Skeletal muscle satellite cell (primary cell): ENCODE data around the gene CHAF1A. TPM values are rescaled to one million over a fixed set of nuclear protein-coding genes. Genes with fewer than 3 reads are reported as not detected.
A peak's percentile ranks its signal among the peaks of the same experiment; 100 is the strongest.

Experiments
- H3K27me3 ChIP-seq: 2 replicates; pipeline ENCODE4 v1.7.0; 2013; ENCODE audit warnings: low read length; ENCODE audit not compliant: control insufficient read depth, insufficient read depth
- H3K36me3 ChIP-seq: 2 replicates; pipeline ENCODE4 v1.7.0; 2013; ENCODE audit warnings: mild to moderate bottlenecking, control low read depth, low read length; ENCODE audit not compliant: insufficient read depth
- H3K4me1 ChIP-seq: 2 replicates; pipeline ENCODE4 v1.7.0; 2013; ENCODE audit warnings: low read length; ENCODE audit not compliant: control insufficient read depth, insufficient read depth
- H3K4me2 ChIP-seq: 2 replicates; pipeline ENCODE4 v1.7.0; 2013; ENCODE audit warnings: mild to moderate bottlenecking, low read length
- H3K4me3 ChIP-seq: 2 replicates; pipeline ENCODE4 v1.7.0; 2013; ENCODE audit warnings: low read length
- H3K9ac ChIP-seq: 2 replicates; pipeline ENCODE4 v1.7.0; 2013; ENCODE audit warnings: mild to moderate bottlenecking, low read depth, low read length, moderate library complexity
- H3K9me3 ChIP-seq: replicated peaks from 2 replicates; pipeline ENCODE4 v1.7.0; 2013; ENCODE audit warnings: mild to moderate bottlenecking, control low read depth, low read length
- total RNA-seq: library from RNA; depleted of rRNA; stranded (reverse); fragments of >200 nt; gene quantifications from 2 replicates; pipeline ENCODE4 v1.2.3, GENCODE V29; 2012; rRNA removed

The CHAF1A gene, protein sequence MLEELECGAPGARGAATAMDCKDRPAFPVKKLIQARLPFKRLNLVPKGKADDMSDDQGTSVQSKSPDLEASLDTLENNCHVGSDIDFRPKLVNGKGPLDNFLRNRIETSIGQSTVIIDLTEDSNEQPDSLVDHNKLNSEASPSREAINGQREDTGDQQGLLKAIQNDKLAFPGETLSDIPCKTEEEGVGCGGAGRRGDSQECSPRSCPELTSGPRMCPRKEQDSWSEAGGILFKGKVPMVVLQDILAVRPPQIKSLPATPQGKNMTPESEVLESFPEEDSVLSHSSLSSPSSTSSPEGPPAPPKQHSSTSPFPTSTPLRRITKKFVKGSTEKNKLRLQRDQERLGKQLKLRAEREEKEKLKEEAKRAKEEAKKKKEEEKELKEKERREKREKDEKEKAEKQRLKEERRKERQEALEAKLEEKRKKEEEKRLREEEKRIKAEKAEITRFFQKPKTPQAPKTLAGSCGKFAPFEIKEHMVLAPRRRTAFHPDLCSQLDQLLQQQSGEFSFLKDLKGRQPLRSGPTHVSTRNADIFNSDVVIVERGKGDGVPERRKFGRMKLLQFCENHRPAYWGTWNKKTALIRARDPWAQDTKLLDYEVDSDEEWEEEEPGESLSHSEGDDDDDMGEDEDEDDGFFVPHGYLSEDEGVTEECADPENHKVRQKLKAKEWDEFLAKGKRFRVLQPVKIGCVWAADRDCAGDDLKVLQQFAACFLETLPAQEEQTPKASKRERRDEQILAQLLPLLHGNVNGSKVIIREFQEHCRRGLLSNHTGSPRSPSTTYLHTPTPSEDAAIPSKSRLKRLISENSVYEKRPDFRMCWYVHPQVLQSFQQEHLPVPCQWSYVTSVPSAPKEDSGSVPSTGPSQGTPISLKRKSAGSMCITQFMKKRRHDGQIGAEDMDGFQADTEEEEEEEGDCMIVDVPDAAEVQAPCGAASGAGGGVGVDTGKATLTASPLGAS
- total RNA-seq, result 9.8 and 17.2 TPM in 2 replicates

- Histone ChIP-seq H3K9me3 (no peaks in the 10 kb centered on the region), H3K4me2 (peak within 1 kb of the TSS; percentile 89), H3K27me3 (no peaks in the 10 kb centered on the region), H3K36me3 (peaks cover 11% of the 10 kb centered on the region), H3K9ac (peak within 1 kb of the TSS; percentile 94), H3K4me3 (peak within 1 kb of the TSS; percentile 77), H3K4me1 (peaks cover 25% of the 10 kb centered on the region)
These were observed at the start of gene CHAF1A for GRCh38 chr19:4402171-4403004. CHAF1A (plus strand) TSS chr19:4402640; CDS start chr19:4402763, 123 bp downstream.

GRCh38 chr19:4352701-4353121 lies 49.7 kb upstream of the CHAF1A start:
- Histone ChIP-seq H3K4me2 (no peak overlapping the region), H3K27me3 (no peaks in the 10 kb centered on the region), H3K36me3 (no peaks in the 10 kb centered on the region), H3K4me3 (no peak overlapping the region), H3K4me1 (no peaks in the 10 kb centered on the region), H3K9me3 (no peaks in the 10 kb centered on the region), H3K9ac (no peak overlapping the region)

DNA sequence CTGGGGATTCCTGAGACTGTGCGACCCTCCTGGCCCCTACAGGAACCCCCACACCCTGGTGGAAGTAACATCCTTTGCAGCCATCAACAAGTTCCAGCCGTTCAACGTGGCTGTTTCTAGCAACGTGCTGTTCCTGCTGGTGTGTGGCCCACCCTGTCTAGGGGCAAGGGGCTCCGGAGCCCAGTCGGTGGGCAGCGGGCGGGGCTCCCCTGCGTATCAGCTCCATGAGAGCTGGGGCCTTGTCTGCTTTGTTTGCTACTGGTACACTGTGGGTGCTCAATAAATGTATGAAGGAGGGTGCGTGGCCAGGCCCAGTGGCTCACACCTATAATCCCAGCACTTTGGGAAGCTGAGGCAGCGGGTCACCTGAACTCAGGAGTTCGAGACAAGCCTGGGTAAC lies 48.2 kb upstream of the CHAF1A start:
- no peaks in the 10 kb centered on the region for H3K4me1 ChIP-seq
- no peaks in the 10 kb centered on the region for H3K9me3 ChIP-seq
- H3K4me3 ChIP-seq, result no peak overlapping the region
- H3K9ac ChIP-seq, result no peak overlapping the region
- H3K27me3 ChIP-seq, result no peaks in the 10 kb centered on the region
- no peak overlapping the region for H3K4me2 ChIP-seq
- peaks cover 9% of the 10 kb centered on the region for H3K36me3 ChIP-seq

DNA sequence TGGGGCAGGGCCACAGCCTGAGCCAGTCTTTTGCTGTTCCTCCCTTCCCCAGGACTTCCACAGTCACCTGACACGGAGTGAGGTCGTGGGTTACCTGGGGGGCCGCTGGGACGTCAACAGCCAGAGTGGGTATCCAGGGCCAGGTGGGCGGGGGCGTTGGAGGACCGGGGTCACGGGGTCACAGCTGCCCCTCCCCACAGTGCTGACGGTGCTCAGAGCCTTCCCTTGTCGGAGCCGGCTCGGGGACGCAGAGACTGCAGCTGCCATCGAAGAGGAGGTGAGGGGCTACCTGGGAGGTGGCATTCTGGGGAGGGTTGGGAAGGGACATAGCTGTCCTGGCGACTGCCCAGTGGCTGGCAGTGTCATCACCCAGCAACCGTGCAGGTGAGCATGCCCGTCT lies 47.5 kb upstream of the CHAF1A start:
- Histone ChIP-seq H3K36me3 (peaks cover 15% of the 10 kb centered on the region), H3K4me3 (no peak overlapping the region), H3K4me1 (no peaks in the 10 kb centered on the region), H3K9me3 (no peaks in the 10 kb centered on the region), H3K9ac (no peak overlapping the region), H3K27me3 (no peaks in the 10 kb centered on the region), H3K4me2 (no peak overlapping the region)

GRCh38 chr19:4357095-4357797 lies 45.2 kb upstream of the CHAF1A start:
- no peak overlapping the region for H3K4me2 ChIP-seq
- H3K4me3 ChIP-seq, result no peak overlapping the region
- H3K9ac ChIP-seq, result no peak overlapping the region
- H3K9me3 ChIP-seq, result no peaks in the 10 kb centered on the region
- H3K4me1 ChIP-seq, result no peaks in the 10 kb centered on the region
- no peaks in the 10 kb centered on the region for H3K27me3 ChIP-seq
- peaks cover 32% of the 10 kb centered on the region for H3K36me3 ChIP-seq

GRCh38 chr19:4357921-4358326 lies 44.5 kb upstream of the CHAF1A start:
- Histone ChIP-seq H3K27me3 (no peaks in the 10 kb centered on the region), H3K9ac (no peak overlapping the region), H3K4me2 (no peak overlapping the region), H3K9me3 (no peaks in the 10 kb centered on the region), H3K4me1 (no peaks in the 10 kb centered on the region), H3K4me3 (no peak overlapping the region), H3K36me3 (peaks cover 38% of the 10 kb centered on the region)

GRCh38 chr19:4358709-4359626 lies 43.5 kb upstream of the CHAF1A start:
- peaks cover 49% of the 10 kb centered on the region for H3K36me3 ChIP-seq
- H3K27me3 ChIP-seq, result no peaks in the 10 kb centered on the region
- no peaks in the 10 kb centered on the region for H3K4me1 ChIP-seq
- no peak overlapping the region for H3K9ac ChIP-seq
- H3K4me3 ChIP-seq, result no peak overlapping the region
- H3K9me3 ChIP-seq, result no peaks in the 10 kb centered on the region
- H3K4me2 ChIP-seq, result no peak overlapping the region

- H3K4me1 ChIP-seq, result no peaks in the 10 kb centered on the region
- no peak overlapping the region for H3K9ac ChIP-seq
- H3K27me3 ChIP-seq, result no peaks in the 10 kb centered on the region
- peaks cover 54% of the 10 kb centered on the region for H3K36me3 ChIP-seq
- no peaks in the 10 kb centered on the region for H3K9me3 ChIP-seq
- H3K4me2 ChIP-seq, result no peak overlapping the region
- H3K4me3 ChIP-seq, result no peak overlapping the region
These were observed 42.8 kb upstream of the CHAF1A start for GRCh38 chr19:4359627-4360000.

- peaks cover 57% of the 10 kb centered on the region for H3K36me3 ChIP-seq
- no peaks in the 10 kb centered on the region for H3K9me3 ChIP-seq
- no peaks in the 10 kb centered on the region for H3K4me1 ChIP-seq
- no peaks in the 10 kb centered on the region for H3K27me3 ChIP-seq
- H3K4me2 ChIP-seq, result no peak overlapping the region
- H3K4me3 ChIP-seq, result no peak overlapping the region
- no peak overlapping the region for H3K9ac ChIP-seq
These were observed 42.3 kb upstream of the CHAF1A start for GRCh38 chr19:4360081-4360569.

GRCh38 chr19:4360641-4361151 lies 41.7 kb upstream of the CHAF1A start:
- Histone ChIP-seq H3K9me3 (no peaks in the 10 kb centered on the region), H3K4me1 (no peaks in the 10 kb centered on the region), H3K9ac (no peak overlapping the region), H3K36me3 (peaks cover 63% of the 10 kb centered on the region), H3K27me3 (no peaks in the 10 kb centered on the region), H3K4me3 (no peak overlapping the region), H3K4me2 (no peak overlapping the region)
